SH-SY5Y (cell line): ENCODE measurements around the gene LRRC70.

Experiments
- GATA2 ChIP-seq: IDR thresholded peaks from 2 replicates; pipeline ENCODE4 v1.6.1; 2011; ENCODE audit warnings: mild to moderate bottlenecking, low read depth, low read length
- GATA3 ChIP-seq: IDR thresholded peaks from 2 replicates; pipeline ENCODE4 v1.6.1; 2011; ENCODE audit warnings: low read depth, mild to moderate bottlenecking, low read length, moderate library complexity

- TF ChIP-seq GATA2 (no peak), GATA3 (no peak)
Measured at GRCh38 chr5:62608529-62609511, 30.2 kb downstream of the LRRC70 start.
